Panc1 (cell line): ENCODE results near the gene WWOX. TPM values are rescaled to one million over a fixed set of nuclear protein-coding genes. Genes with fewer than 3 reads are reported as not detected.

Experiments
- ATAC-seq: fragments of 200-7000 bp; cut with Tn5 transposase; 2 replicates; pipeline ENCODE4 v1.9.1; 2020; ENCODE audit warnings: mild to moderate bottlenecking, moderate library complexity
- BruUV-seq: library from RNA; stranded (reverse); fragments of 400-500 nt; replicated peaks from 2 replicates; lab custom pipeline; 2021; lab: Mats Ljungman, UMichigan
- CTCF ChIA-PET: fragments of 300-600 bp; sonication (Branson Sonifier 250); formaldehyde crosslinking; loops from one replicate; lab custom pipeline; 2022; ENCODE audit warnings: antibody characterized with exemption; lab: Charles Lee
- POLR2A ChIA-PET: fragments of 300-600 bp; sonication (Branson Sonifier 250); formaldehyde crosslinking; loops from one replicate; lab custom pipeline; 2022; ENCODE audit warnings: antibody characterized with exemption; lab: Charles Lee
- DNase-seq: peaks from one replicate; pipeline ENCODE4 v3.0.0-alpha.2; 2010; ENCODE audit warnings: low read depth, low spot score
- H3K27ac ChIP-seq: 2 replicates; pipeline ENCODE4 v1.5.1; 2011; ENCODE audit warnings: mild to moderate bottlenecking, low read length, inconsistent platforms
- H3K27me3 ChIP-seq: fragments of 200-500 bp; sonication (Bioruptor generic); 2 replicates; pipeline ENCODE4 v1.6.0; 2014; ENCODE audit warnings: low read length, inconsistent platforms; ENCODE audit not compliant: control insufficient read depth, insufficient read depth
- H3K36me3 ChIP-seq: fragments of 200-500 bp; sonication (Bioruptor generic); 2 replicates; pipeline ENCODE4 v1.5.1; 2014; ENCODE audit warnings: inconsistent platforms, mild to moderate bottlenecking, low read length, moderate library complexity; ENCODE audit not compliant: control insufficient read depth, insufficient read depth
- H3K4me1 ChIP-seq: 2 replicates; pipeline ENCODE4 v1.5.1; 2011; ENCODE audit warnings: inconsistent platforms, mild to moderate bottlenecking, low read length, moderate library complexity; ENCODE audit not compliant: control insufficient read depth, insufficient read depth
- H3K4me3 ChIP-seq, 2 experiments: 2 replicates each; pipeline ENCODE4 v1.5.1; 2011 to 2012; ENCODE audit warnings: low read depth in 2 of 2, low read length in 2 of 2, mild to moderate bottlenecking in 2 of 2, inconsistent platforms in 1 of 2, moderate library complexity in 1 of 2
- H3K9me3 ChIP-seq: fragments of 200-500 bp; sonication (Bioruptor generic); 2 replicates; pipeline ENCODE4 v1.5.1; 2014; ENCODE audit warnings: low read depth, mild to moderate bottlenecking, inconsistent platforms, low read length, moderate library complexity; ENCODE audit not compliant: control insufficient read depth, insufficient read depth
- CTCF ChIP-seq: fragments of 450-650 bp; IDR thresholded peaks from 2 replicates; pipeline ENCODE4 v1.5.1; 2017; ENCODE audit warnings: mild to moderate bottlenecking
- POLR2AphosphoS5 ChIP-seq: IDR thresholded peaks from 2 replicates; pipeline ENCODE4 v1.6.1; 2012; ENCODE audit warnings: mild to moderate bottlenecking, low read depth, low read length, moderate library complexity
- REST ChIP-seq, 2 experiments: IDR thresholded peaks; 2 replicates each; pipeline ENCODE4 v1.6.1; 2011 to 2012; ENCODE audit warnings: low read depth in 2 of 2, control low read depth in 1 of 2, low read length in 1 of 2, mild to moderate bottlenecking in 1 of 2, moderate library complexity in 1 of 2; ENCODE audit not compliant: insufficient read depth in 1 of 2
- SIN3A ChIP-seq: IDR thresholded peaks from 2 replicates; pipeline ENCODE4 v1.6.1; 2012; ENCODE audit warnings: low read depth, mild to moderate bottlenecking, low read length, moderate library complexity, borderline replicate concordance; ENCODE audit not compliant: insufficient read depth
- TCF7L2 ChIP-seq: IDR thresholded peaks from 2 replicates; pipeline ENCODE4 v1.6.1; 2011; ENCODE audit warnings: mild to moderate bottlenecking, low read depth, low read length, inconsistent platforms
- in situ Hi-C: cut with HindIII; loops from 2 replicates; pipeline ENCODE4 v1.10.0; 2016; ENCODE audit warnings: low sequenced_read_pairs, low pct_unique_long_range_greater_than_20kb
- intact Hi-C: fragments of 100-400 bp; cut with micrococcal nuclease; formaldehyde crosslinking; loops from one replicate; pipeline ENCODE4 v1.10.0; 2022; ENCODE audit not compliant: unreplicated experiment
- total RNA-seq: library from RNA; stranded (reverse); gene quantifications from one replicate; pipeline ENCODE4 v1.2.1, GENCODE V29; 2021; ENCODE audit not compliant: unreplicated experiment

The WWOX gene
- total RNA-seq, 1 experiment from 2014 or later = 12.5 TPM

- Histone ChIP-seq H3K4me1 (no peaks in the 10 kb centered on the region), H3K27ac (no peak overlapping the region), H3K27me3 (no peaks in the 10 kb centered on the region), H3K4me3 (no peak overlapping the region), H3K36me3 (no peaks in the 10 kb centered on the region), H3K9me3 (no peaks in the 10 kb centered on the region)
- CTCF ChIA-PET = no interaction called here
- POLR2A ChIA-PET = no interaction called here
- DNase-seq (no peak), ATAC-seq (no peak)
- TF ChIP-seq POLR2AphosphoS5 = no peak
- no peak for TF ChIP-seq SIN3A
- TF ChIP-seq TCF7L2 = no peak
- no peak for TF ChIP-seq REST (IDR thresholded peaks at IDR 0.05; ENCODE audit: insufficient read depth in 1 of 2, low read depth in 2 of 2, low read length in 1 of 2)
- no peak for TF ChIP-seq CTCF
- intact Hi-C loops = no loop called here
- in situ Hi-C loops = no loop called here
- no TSS peak for BruUV-seq
Observed at GRCh38 chr16:79165079-79165478, 1065.6 kb downstream of the WWOX start.

- H3K4me3 ChIP-seq = no peak overlapping the region
- no peaks in the 10 kb centered on the region for H3K27me3 ChIP-seq
- no peak overlapping the region for H3K27ac ChIP-seq
- BruUV-seq = no TSS peak
- intact Hi-C loops (no loop called here), in situ Hi-C loops (no loop called here)
- ChIA-PET CTCF (no interaction called here), POLR2A (no interaction called here)
- H3K4me1 ChIP-seq = no peaks in the 10 kb centered on the region
- TF ChIP-seq REST (IDR thresholded peaks at IDR 0.05; ENCODE audit: insufficient read depth in 1 of 2, low read depth in 2 of 2, low read length in 1 of 2) = no peak
- TF ChIP-seq TCF7L2 = no peak
- no peak for TF ChIP-seq SIN3A
- TF ChIP-seq CTCF = no peak
- TF ChIP-seq POLR2AphosphoS5 = no peak
- no peaks in the 10 kb centered on the region for H3K9me3 ChIP-seq
- ATAC-seq (no peak), DNase-seq (no peak)
- H3K36me3 ChIP-seq = no peaks in the 10 kb centered on the region
Observed at GRCh38 chr16:79165506-79165905, 1066.1 kb downstream of the WWOX start.
